Stimulated activated CD4-positive, alpha-beta T cell treated with anti-CD3 and anti-CD28 coated beads, Interleukin-1b, Interleukin-23, amount 100 ng/mL, for 4 hours (primary cell): ENCODE measurements around the gene RPRD1B.
"Not testable (repeated sequence)": the region's sequence is repeated elsewhere in the genome, so short reads cannot be mapped to it uniquely, and the experiment has no call there.

ENCODE experiments used
- DNase-seq, 2 donors: peaks; one replicate each; pipeline ENCODE4 v3.0.0-alpha.2; 2020; ENCODE audit warnings: low read depth in 2 of 2

The RPRD1B gene

GRCh38 chr20:38073307-38074071 is 39.9 kb downstream of the RPRD1B start:
- DNase-seq: no peak

DNA sequence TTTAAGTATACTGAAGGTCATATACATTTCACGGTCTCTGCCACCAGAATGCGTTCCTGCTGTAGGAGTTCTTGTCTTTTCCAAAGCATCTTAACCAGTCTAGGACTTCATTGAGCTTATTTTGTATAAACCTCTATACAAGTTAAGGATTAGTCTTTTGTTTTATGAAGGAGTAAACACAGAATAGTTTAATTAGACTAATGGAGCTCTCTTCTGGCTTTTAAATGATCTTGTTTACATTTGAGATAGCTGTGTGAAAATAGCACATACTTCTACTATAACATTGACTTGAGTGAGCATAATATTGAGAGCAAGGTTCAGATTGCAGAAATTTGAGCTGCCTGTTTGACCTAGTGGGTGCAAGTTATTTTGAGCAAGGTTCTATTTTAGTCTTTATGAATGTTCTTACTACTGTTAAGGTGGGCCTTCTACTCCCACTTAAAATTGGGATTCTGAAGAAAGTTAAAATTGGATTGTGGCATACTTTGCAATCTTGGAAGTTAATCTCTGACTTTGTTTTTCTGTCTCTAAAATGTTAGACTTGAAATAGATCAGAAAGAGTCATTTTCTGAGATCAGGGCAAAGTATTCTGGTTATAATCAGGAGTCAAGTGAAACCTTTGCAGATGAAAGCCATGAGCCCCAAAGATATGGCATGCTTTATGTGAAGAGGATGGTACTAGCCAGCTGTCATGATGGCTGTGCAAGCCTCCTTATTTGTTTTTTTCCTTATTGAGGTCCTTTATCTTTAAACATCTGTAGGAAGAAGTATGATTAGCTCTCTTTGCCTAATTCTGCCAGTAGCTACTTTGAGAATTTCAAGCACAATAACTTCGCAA is 41.8 kb downstream of the RPRD1B start:
- no peak for DNase-seq

DNA sequence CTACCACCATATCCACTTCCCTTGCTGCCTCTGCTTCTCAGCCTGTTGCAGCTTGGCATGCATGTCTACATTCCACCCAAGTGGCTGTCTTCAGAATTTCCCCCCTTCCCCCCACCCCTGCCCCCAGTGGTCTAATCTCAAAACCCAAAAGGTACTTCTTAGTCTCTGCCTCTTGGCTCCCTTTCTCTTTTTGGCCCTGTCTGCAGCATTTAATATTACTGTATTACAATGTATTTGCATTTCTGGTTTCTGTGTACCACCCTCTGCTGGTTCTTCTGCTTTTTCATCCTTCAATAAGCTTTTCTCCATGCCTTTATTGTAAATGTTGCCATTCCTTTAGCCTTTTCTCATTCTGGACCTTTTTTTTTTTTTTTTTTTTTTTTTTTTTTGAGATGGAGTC is 43.0 kb downstream of the RPRD1B start:
- DNase-seq: no peak

DNA sequence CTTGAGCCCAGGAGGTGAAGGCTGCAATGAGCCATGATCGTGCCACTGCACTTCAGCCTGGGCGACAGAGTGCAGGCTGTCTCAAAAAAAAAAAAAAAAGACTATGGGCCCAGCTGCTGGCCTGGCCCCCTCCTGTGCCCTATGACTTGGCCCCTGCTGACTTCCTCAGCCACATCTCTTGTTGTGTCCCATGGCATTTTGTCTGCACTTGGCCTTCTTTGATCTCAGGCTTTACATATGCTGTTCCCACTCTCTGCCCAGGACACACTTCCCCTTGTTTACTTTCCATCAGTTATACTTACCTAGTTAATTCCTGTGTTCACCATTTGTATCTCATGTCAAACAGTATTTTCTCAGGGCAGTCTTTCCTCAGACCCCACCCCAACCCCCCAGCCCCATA is 44.5 kb downstream of the RPRD1B start:
- DNase-seq: no peak

DNA sequence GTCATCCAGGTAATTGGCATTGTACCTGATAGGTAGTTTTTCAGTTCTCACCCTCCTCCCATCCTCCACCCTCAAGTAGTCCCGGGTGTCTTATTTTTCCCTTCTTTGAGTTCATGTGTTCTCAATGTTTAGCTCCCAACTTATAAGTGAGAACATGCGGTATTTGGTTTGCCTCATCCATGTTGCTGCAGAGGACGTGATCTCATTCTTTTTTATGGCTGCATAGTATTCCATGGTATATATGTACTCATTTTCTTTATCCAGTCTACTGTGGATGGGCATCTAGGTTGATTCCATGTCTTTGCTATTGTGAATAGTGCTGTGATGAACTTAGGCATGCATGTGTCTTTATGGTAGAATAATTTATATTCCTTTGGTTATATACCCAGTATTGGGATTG is 45.8 kb downstream of the RPRD1B start:
- no peak for DNase-seq

GRCh38 chr20:38081575-38081974 is 48.0 kb downstream of the RPRD1B start:
- DNase-seq: no peak

DNA sequence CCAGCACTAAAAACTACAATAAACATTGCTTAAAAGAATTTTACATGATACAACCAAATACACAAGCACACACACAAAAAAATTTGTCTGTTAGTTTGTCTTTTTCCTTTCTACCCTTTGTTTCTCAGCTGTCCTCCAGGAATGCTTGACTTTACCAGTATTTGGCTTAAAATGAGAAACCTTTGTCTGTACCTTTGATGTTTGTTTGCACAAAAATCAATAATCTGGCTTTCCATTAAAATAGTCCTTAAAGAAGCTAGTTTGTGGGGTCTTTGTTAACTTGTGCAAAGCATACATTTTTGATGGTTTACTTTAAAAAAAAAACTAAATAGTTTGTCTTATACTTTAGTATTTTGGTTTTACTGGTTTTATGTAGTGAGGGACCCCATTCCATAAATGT is 49.3 kb downstream of the RPRD1B start:
- no peak for DNase-seq

DNA sequence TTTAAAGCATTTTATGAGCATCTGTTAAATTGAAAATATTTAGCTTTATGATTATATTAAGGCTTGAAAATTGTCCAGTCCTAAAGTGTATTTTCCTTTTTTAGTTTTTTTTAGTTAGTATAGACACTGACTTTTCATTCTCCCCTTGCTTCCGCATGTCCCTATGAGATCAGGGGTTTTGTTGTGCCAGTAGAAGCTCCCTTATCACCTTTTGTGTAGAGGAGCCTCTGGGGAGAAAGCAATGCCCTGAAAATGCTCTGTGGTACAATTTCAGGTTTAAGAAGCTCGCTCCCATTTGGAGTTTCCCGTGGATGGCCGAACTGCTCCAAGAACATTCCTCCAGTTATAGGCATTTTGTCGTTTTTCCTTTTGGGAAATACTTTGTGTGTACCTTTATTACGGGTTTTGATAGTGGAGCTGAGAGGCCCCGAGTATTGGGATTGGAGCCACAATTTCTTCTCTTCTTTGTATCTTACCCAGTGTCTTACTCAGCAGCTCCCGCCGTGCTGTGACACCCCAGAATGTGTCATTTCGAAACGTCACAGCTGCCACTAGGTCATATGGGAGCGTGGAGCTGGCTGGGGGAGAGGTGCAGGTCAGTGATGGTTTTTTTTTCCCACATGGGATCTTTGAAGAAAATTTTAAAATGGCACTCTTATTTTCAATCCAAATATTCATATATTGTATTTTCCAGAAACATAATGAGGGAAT is 49.9 kb downstream of the RPRD1B start:
- DNase-seq: no peak

GRCh38 chr20:38084425-38084951 is 50.9 kb downstream of the RPRD1B start:
- no peak for DNase-seq

GRCh38 chr20:38085026-38085425 is 51.5 kb downstream of the RPRD1B start:
- no peak for DNase-seq

- DNase-seq: no peak
Observed at GRCh38 chr20:38089500-38089899, 56.0 kb downstream of the RPRD1B start.

DNA sequence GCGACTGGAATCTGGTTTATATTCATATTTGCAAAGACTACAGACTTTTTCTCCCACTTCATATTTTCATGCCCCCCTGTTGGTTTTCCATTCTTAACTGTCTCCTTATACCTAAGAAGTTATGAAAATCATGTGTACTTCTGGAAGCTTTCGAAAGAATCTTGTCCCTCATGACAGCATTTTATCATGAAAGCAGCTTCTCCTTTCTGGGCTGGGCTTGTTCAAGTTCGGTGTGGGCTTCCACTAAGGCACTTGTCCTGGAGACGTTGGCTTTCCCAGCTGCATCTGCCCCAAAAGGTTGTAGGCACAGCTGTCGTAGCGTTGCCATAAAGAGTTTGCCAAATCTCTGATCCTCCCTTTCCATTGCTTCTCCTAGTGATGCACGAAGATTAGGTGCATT is 56.5 kb downstream of the RPRD1B start:
- no peak for DNase-seq

DNA sequence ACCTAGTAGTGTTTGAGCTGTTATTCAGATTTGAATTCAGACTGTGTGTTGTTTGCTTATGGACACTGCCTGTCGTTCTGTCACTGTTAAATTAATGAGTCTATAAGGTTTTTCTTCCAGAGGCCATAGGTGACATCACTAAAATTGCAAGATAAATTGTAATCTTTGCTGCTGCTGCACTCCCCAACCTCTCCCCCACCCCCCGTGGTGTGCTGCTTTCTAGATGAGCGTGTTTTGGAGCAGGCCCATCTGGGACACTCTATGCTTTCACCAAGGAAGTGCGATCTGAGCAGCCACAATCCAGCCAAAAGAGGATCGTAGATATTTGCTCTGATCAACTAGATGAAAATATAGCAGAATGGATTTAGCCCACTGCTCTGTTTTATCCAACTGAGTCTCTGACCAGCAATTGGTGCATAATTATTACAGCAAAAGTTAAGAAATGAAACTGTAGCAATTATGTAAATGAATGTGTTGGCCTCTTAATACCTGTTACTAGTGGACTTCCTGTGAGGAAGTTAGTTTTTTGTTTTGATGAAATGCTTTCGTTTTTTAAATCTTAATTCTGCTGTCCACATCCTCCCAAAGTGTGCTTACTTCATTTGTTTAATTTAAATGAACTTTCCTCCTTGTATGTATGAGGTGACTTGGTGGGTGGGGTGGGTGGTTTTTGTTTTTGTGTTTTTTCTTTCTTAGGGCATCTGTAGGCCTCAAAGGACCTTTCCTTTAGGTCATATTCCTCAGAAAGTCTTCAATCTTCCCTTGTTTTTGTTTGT is 58.1 kb downstream of the RPRD1B start:
- no peak for DNase-seq

GRCh38 chr20:38092260-38092857 is 58.8 kb downstream of the RPRD1B start:
- no peak for DNase-seq

- no peak for DNase-seq
Observed at GRCh38 chr20:38092915-38093314, 59.4 kb downstream of the RPRD1B start.

GRCh38 chr20:38093641-38094077 is 60.1 kb downstream of the RPRD1B start:
- no peak for DNase-seq

- no peak for DNase-seq
Observed at GRCh38 chr20:38094373-38094891, 60.9 kb downstream of the RPRD1B start.

DNA sequence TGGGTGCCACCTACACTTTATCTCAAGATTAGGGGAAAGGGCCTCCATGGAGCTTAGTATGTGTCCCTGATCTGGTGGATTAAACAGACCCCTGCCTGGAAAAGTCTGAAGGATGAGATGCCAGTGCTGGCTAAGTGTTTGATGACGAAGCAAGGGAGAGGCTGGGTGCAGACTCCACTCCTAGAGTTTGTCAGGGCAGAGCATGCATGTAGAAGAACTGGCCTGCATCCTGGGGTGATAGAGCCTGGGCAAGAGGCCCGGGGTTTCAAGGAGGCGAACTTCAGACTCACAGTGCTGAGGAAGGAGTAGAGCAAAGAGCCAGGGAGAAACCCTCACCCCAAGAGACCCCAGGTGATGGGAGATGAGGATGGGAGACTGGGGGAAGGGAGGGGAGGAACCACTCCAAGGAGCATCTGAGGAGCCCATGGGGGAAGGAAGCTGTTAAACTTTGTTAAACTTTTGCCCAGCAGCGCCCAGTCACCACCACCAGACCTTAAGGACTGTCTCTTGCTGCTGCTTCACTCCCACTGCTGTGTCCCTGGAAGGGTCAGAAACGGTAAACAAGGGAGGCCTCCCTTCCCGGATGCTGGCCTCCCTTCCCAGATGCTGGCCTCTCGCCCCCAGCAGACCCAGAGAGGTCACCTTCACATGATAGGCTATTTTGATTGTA is 61.6 kb downstream of the RPRD1B start:
- no peak for DNase-seq

GRCh38 chr20:38098952-38099351 is 65.4 kb downstream of the RPRD1B start:
- no peak for DNase-seq

GRCh38 chr20:38102206-38102605 is 68.7 kb downstream of the RPRD1B start:
- not testable (repeated sequence) for DNase-seq
